ENCODE measurements around the gene DNAI2.

DNA sequence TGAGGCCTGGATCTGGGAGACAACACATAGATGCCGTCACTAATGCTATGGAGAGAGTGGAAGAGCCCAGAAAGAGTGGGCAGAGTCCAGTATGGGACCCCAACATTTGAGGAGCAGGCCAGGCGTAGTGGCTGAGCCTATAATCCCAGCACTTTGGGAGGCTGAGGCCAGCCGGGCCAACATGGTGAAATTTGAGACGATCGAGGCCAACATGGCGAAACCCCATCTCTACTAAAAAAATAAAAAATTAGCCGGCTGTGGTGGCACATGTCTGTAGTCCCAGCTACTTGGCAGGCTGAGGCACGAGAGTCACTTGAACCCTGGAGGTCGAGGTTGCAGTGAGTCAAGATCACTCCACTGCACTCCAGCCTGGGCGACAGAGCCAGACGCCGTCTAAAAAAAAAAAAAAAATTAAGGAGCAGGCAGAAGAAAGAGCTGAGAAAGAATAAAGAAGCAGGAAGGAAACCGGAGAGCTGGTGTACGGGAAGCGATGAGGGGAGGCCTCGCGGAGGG is 6.0 kb upstream of the DNAI2 start:
- TF ChIP-seq, protein P1, sequence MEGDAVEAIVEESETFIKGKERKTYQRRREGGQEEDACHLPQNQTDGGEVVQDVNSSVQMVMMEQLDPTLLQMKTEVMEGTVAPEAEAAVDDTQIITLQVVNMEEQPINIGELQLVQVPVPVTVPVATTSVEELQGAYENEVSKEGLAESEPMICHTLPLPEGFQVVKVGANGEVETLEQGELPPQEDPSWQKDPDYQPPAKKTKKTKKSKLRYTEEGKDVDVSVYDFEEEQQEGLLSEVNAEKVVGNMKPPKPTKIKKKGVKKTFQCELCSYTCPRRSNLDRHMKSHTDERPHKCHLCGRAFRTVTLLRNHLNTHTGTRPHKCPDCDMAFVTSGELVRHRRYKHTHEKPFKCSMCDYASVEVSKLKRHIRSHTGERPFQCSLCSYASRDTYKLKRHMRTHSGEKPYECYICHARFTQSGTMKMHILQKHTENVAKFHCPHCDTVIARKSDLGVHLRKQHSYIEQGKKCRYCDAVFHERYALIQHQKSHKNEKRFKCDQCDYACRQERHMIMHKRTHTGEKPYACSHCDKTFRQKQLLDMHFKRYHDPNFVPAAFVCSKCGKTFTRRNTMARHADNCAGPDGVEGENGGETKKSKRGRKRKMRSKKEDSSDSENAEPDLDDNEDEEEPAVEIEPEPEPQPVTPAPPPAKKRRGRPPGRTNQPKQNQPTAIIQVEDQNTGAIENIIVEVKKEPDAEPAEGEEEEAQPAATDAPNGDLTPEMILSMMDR (conservative IDR thresholded peaks at IDR 0.05): no peak
- no peak for TF ChIP-seq ZFX (IDR thresholded peaks at IDR 0.05)

All from C4-2B (cell line).